HG03139 (cell line): ENCODE measurements around the gene DNTTIP2.
"Not testable (repeated sequence)": the region's sequence is repeated elsewhere in the genome, so short reads cannot be mapped to it uniquely, and the experiment has no call there.

Source experiments
- ATAC-seq: cut with Tn5 transposase; IDR thresholded peaks from one replicate; pipeline ENCODE4 v1.9.1; 2021; ENCODE audit not compliant: unreplicated experiment

DNTTIP2 gene

GRCh38 chr1:93842750-93843500 lies 36.1 kb downstream of the DNTTIP2 start:
- ATAC-seq: no peak

GRCh38 chr1:93841771-93842170 lies 37.2 kb downstream of the DNTTIP2 start:
- ATAC-seq: no peak

GRCh38 chr1:93840956-93841482 lies 38.0 kb downstream of the DNTTIP2 start:
- ATAC-seq: no peak

GRCh38 chr1:93839753-93840152 lies 39.3 kb downstream of the DNTTIP2 start:
- ATAC-seq: no peak

- no peak for ATAC-seq
Measured at GRCh38 chr1:93839307-93839706, 39.7 kb downstream of the DNTTIP2 start.

- ATAC-seq: no peak
Measured at GRCh38 chr1:93837961-93838360, 41.0 kb downstream of the DNTTIP2 start.

GRCh38 chr1:93833293-93833692 lies 45.7 kb downstream of the DNTTIP2 start:
- ATAC-seq: not testable (repeated sequence)

- ATAC-seq: no peak
Measured at GRCh38 chr1:93829061-93829460, 49.9 kb downstream of the DNTTIP2 start.

GRCh38 chr1:93828367-93828755 lies 50.6 kb downstream of the DNTTIP2 start:
- no peak for ATAC-seq

- ATAC-seq: no peak
Measured at GRCh38 chr1:93827633-93828366, 51.2 kb downstream of the DNTTIP2 start.

GRCh38 chr1:93827128-93827527 lies 51.9 kb downstream of the DNTTIP2 start:
- ATAC-seq: no peak

GRCh38 chr1:93824834-93825233 lies 54.2 kb downstream of the DNTTIP2 start:
- ATAC-seq: no peak

- ATAC-seq: no peak
Measured at GRCh38 chr1:93822730-93823425, 56.1 kb downstream of the DNTTIP2 start.

GRCh38 chr1:93821423-93822144 lies 57.4 kb downstream of the DNTTIP2 start:
- no peak for ATAC-seq

GRCh38 chr1:93820554-93821422 lies 58.2 kb downstream of the DNTTIP2 start:
- no peak for ATAC-seq

- no peak for ATAC-seq
Measured at GRCh38 chr1:93818570-93818959, 60.4 kb downstream of the DNTTIP2 start.

GRCh38 chr1:93817819-93818569 lies 61.0 kb downstream of the DNTTIP2 start:
- ATAC-seq: no peak

GRCh38 chr1:93816970-93817678 lies 61.9 kb downstream of the DNTTIP2 start:
- ATAC-seq: no peak
